IMR-90 (cell line): ENCODE data around the gene PPP1R37. TPM values are rescaled to one million over a fixed set of nuclear protein-coding genes. Genes with fewer than 3 reads are reported as not detected.

Source experiments
- ATAC-seq: fragments of 200-7000 bp; cut with Tn5 transposase; 2 replicates; pipeline ENCODE4 v1.9.1; 2020; ENCODE audit warnings: low read depth, mild to moderate bottlenecking, moderate library complexity
- BruUV-seq: library from RNA; stranded (reverse); fragments of 400-500 nt; replicated peaks from 2 replicates; lab custom pipeline; 2021; lab: Mats Ljungman, UMichigan
- CTCF ChIA-PET: fragments of 300-600 bp; formaldehyde crosslinking; extraction: SDS; loops from one replicate; lab custom pipeline; 2021; ENCODE audit warnings: antibody characterized with exemption; lab: Yijun Ruan, JAX
- POLR2A ChIA-PET: fragments of 300-600 bp; sonication (Branson Sonifier 250); formaldehyde crosslinking; loops from one replicate; lab custom pipeline; 2022; ENCODE audit warnings: antibody characterized with exemption; ENCODE audit not compliant: unreplicated experiment; lab: Charles Lee
- DNase-seq: peaks from one replicate; pipeline ENCODE4 v3.0.0; 2013
- H2AFZ ChIP-seq: replicated peaks from 2 replicates; pipeline ENCODE3; 2013; ENCODE audit warnings: low read length, mild to moderate bottlenecking; ENCODE audit not compliant: poor library complexity
- H2AK5ac ChIP-seq: 2 replicates; pipeline ENCODE4 v1.6.1; 2013; ENCODE audit warnings: low read depth, low read length, inconsistent platforms
- H2AK9ac ChIP-seq: replicated peaks from 2 replicates; pipeline ENCODE3; 2013; ENCODE audit warnings: mild to moderate bottlenecking, low read depth, low read length, moderate library complexity; ENCODE audit not compliant: poor library complexity
- H2BK120ac ChIP-seq: 2 replicates; pipeline ENCODE4 v1.6.1; 2013; ENCODE audit warnings: low read depth, low read length, inconsistent platforms
- H2BK15ac ChIP-seq: 3 replicates; pipeline ENCODE4 v1.6.1; 2013; ENCODE audit warnings: low read depth, low read length, inconsistent platforms
- H2BK20ac ChIP-seq: 2 replicates; pipeline ENCODE4 v1.6.1; 2013; ENCODE audit warnings: low read depth, mild to moderate bottlenecking, inconsistent platforms, low read length, moderate library complexity
- H2BK5ac ChIP-seq: 2 replicates; pipeline ENCODE4 v1.6.1; 2013; ENCODE audit warnings: mild to moderate bottlenecking, low read depth, low read length, inconsistent platforms; ENCODE audit not compliant: poor library complexity, severe bottlenecking
- H3K14ac ChIP-seq: replicated peaks from 2 replicates; pipeline ENCODE4 v1.6.1; 2013; ENCODE audit warnings: low read depth, low read length, inconsistent platforms
- H3K18ac ChIP-seq: 2 replicates; pipeline ENCODE4 v1.6.1; 2013; ENCODE audit warnings: low read depth, low read length, control low read depth
- H3K23ac ChIP-seq: 2 replicates; pipeline ENCODE4 v1.6.1; 2013; ENCODE audit warnings: low read depth, low read length, inconsistent platforms
- H3K27ac ChIP-seq: 2 replicates; pipeline ENCODE4 v1.5.1; 2013; ENCODE audit warnings: mild to moderate bottlenecking, control low read depth, low read length; ENCODE audit not compliant: insufficient read depth
- H3K27me3 ChIP-seq: 2 replicates; pipeline ENCODE4 v1.6.1; 2013; ENCODE audit warnings: low read length; ENCODE audit not compliant: control insufficient read depth, insufficient read depth
- H3K36me3 ChIP-seq: 2 replicates; pipeline ENCODE4 v1.6.1; 2013; ENCODE audit warnings: low read length, mixed read lengths; ENCODE audit not compliant: control insufficient read depth, insufficient read depth
- H3K4ac ChIP-seq: 2 replicates; pipeline ENCODE4 v1.6.1; 2013; ENCODE audit warnings: low read depth, low read length, inconsistent platforms
- H3K4me1 ChIP-seq: 2 replicates; pipeline ENCODE4 v1.6.1; 2013; ENCODE audit warnings: low read length, mixed read lengths; ENCODE audit not compliant: control insufficient read depth, insufficient read depth
- H3K4me2 ChIP-seq: 2 replicates; pipeline ENCODE4 v1.6.1; 2013; ENCODE audit warnings: low read depth, mild to moderate bottlenecking, control low read depth, low read length, moderate library complexity
- H3K4me3 ChIP-seq: 2 replicates; pipeline ENCODE4 v1.5.1; 2013; ENCODE audit warnings: low read depth, mild to moderate bottlenecking, control low read depth, low read length, moderate library complexity; ENCODE audit not compliant: insufficient read depth
- H3K56ac ChIP-seq: 2 replicates; pipeline ENCODE4 v1.6.1; 2013; ENCODE audit warnings: low read length, inconsistent platforms; ENCODE audit not compliant: insufficient read depth; ENCODE audit errors: extremely low read depth
- H3K79me1 ChIP-seq, 2 experiments: 2 replicates each; pipeline ENCODE4 v1.6.1; 2013; ENCODE audit warnings: low read length in 2 of 2, inconsistent platforms in 1 of 2, low read depth in 1 of 2
- H3K9ac ChIP-seq: 2 replicates; pipeline ENCODE4 v1.6.1; 2013; ENCODE audit warnings: low read depth, low read length, control low read depth
- H3K9me1 ChIP-seq: 2 replicates; pipeline ENCODE4 v1.6.1; 2013; ENCODE audit warnings: low read length, inconsistent platforms; ENCODE audit not compliant: insufficient read depth
- H3K9me3 ChIP-seq: 2 replicates; pipeline ENCODE4 v1.6.1; 2013; ENCODE audit warnings: low read length; ENCODE audit not compliant: control insufficient read depth, insufficient read depth
- H4K20me1 ChIP-seq: 2 replicates; pipeline ENCODE4 v1.6.1; 2013; ENCODE audit warnings: low read length, inconsistent platforms; ENCODE audit not compliant: insufficient read depth
- H4K5ac ChIP-seq: 2 replicates; pipeline ENCODE4 v1.6.1; 2013; ENCODE audit warnings: mild to moderate bottlenecking, low read depth, low read length, control low read depth
- H4K8ac ChIP-seq, 2 experiments: 2 replicates each; pipeline ENCODE4 v1.6.1; 2013; ENCODE audit warnings: low read depth in 2 of 2, low read length in 2 of 2, control low read depth in 1 of 2, inconsistent platforms in 1 of 2
- H4K91ac ChIP-seq: 2 replicates; pipeline ENCODE4 v1.6.1; 2013; ENCODE audit warnings: low read depth, low read length, inconsistent platforms; ENCODE audit not compliant: insufficient read depth
- BHLHE40 ChIP-seq: fragments of 150-350 bp; IDR thresholded peaks from 2 replicates; pipeline ENCODE4 v1.6.1; 2016; ENCODE audit warnings: mild to moderate bottlenecking, low read depth, low read length
- CHD1 ChIP-seq: IDR thresholded peaks from 2 replicates; pipeline ENCODE4 v1.6.1; 2012; ENCODE audit warnings: low read depth, low read length, improper control_type of control experiment
- ELK1 ChIP-seq: fragments of 150-350 bp; IDR thresholded peaks from 2 replicates; pipeline ENCODE4 v1.6.1; 2016; ENCODE audit warnings: low read depth, mild to moderate bottlenecking, low read length, moderate library complexity, borderline replicate concordance
- FOS ChIP-seq: fragments of 150-350 bp; IDR thresholded peaks from 2 replicates; pipeline ENCODE4 v1.6.1; 2016; ENCODE audit warnings: low read depth, low read length
- MAFK ChIP-seq: IDR thresholded peaks from 2 replicates; pipeline ENCODE4 v1.6.1; 2012; ENCODE audit warnings: low read depth, low read length, improper control_type of control experiment
- MAZ ChIP-seq: IDR thresholded peaks from 2 replicates; pipeline ENCODE4 v1.6.1; 2012; ENCODE audit warnings: low read depth, mild to moderate bottlenecking, low read length, improper control_type of control experiment, moderate library complexity, borderline replicate concordance
- MXI1 ChIP-seq: IDR thresholded peaks from 2 replicates; pipeline ENCODE4 v1.6.1; 2012; ENCODE audit warnings: low read depth, mild to moderate bottlenecking, low read length, moderate library complexity, borderline replicate concordance
- NFE2L2 ChIP-seq: fragments of 150-350 bp; IDR thresholded peaks from 2 replicates; pipeline ENCODE4 v1.6.1; 2016; ENCODE audit warnings: low read depth, mild to moderate bottlenecking, low read length
- POLR2A ChIP-seq: IDR thresholded peaks from 2 replicates; pipeline ENCODE4 v1.6.1; 2012; ENCODE audit warnings: mild to moderate bottlenecking, low read depth, low read length
- RAD21 ChIP-seq: IDR thresholded peaks from 2 replicates; pipeline ENCODE4 v1.6.1; 2012; ENCODE audit warnings: low read length, improper control_type of control experiment
- RCOR1 ChIP-seq: IDR thresholded peaks from 2 replicates; pipeline ENCODE4 v1.6.1; 2012; ENCODE audit warnings: mild to moderate bottlenecking, low read length, improper control_type of control experiment; ENCODE audit not compliant: insufficient replicate concordance
- RFX5 ChIP-seq: IDR thresholded peaks from 2 replicates; pipeline ENCODE4 v1.8.0; 2012; ENCODE audit warnings: low read depth, mild to moderate bottlenecking, low read length, moderate library complexity
- SMC3 ChIP-seq: fragments of 150-350 bp; IDR thresholded peaks from 2 replicates; pipeline ENCODE4 v1.6.1; 2016; ENCODE audit warnings: low read depth, mild to moderate bottlenecking, antibody characterized with exemption, low read length, moderate library complexity
- WGBS, 2 experiments: methylation state at CpG; one replicate each; pipeline versions ENCODE4 v1.1.5 to v1.1.7; 2013; ENCODE audit warnings: missing lambda C conversion rate in 2 of 2; ENCODE audit not compliant: insufficient read length in 1 of 2; ENCODE audit errors: extremely low coverage in 2 of 2; 5-methylcytosine and 5-hydroxymethylcytosine counted together
- dilution Hi-C: fragments of 300-500 bp; cut with HindIII; formaldehyde crosslinking; loops from one replicate; pipeline ENCODE4 v1.14.3; 2018; ENCODE audit warnings: low sequenced_read_pairs; ENCODE audit not compliant: unreplicated experiment
- in situ Hi-C: fragments of 300-500 bp; cut with MboI; formaldehyde crosslinking; loops from 3 replicates; pipeline ENCODE4 v1.14.3; 2019; ENCODE audit warnings: low sequenced_read_pairs, inconsistent platforms, mixed read lengths
- intact Hi-C: fragments of 100-400 bp; cut with micrococcal nuclease; formaldehyde crosslinking; loops from 2 replicates; pipeline ENCODE4 v1.10.0; 2022
- polyA plus RNA-seq, 3 experiments: library from polyadenylated mRNA; depleted of rRNA; stranded (reverse); fragments of >200 nt; gene quantifications; 2 replicates each; pipeline ENCODE4 v1.2.3, GENCODE V29; 2012; ENCODE audit warnings: low replicate concordance in 1 of 3
- total RNA-seq: library from RNA; depleted of rRNA; stranded (reverse); fragments of >200 nt; gene quantifications from 2 replicates; pipeline ENCODE4 v1.2.3, GENCODE V29; 2012
- TF ChIP-seq, protein P1 (sequence below): fragments of 150-350 bp; IDR thresholded peaks from 2 replicates; pipeline ENCODE4 v1.6.1; 2017; ENCODE audit warnings: mild to moderate bottlenecking, antibody characterized with exemption, low read length, low read depth
- TF ChIP-seq, protein P2 (sequence below): conservative IDR thresholded peaks from 2 replicates; pipeline ENCODE4 v1.5.1; 2012; ENCODE audit warnings: mild to moderate bottlenecking, low read depth, low read length, improper control_type of control experiment

Gene PPP1R37
- total and polyA plus RNA-seq, 2 of the 4 experiments (the other 2 are of a cell fraction) = 13.1 to 18.5 TPM

DNA sequence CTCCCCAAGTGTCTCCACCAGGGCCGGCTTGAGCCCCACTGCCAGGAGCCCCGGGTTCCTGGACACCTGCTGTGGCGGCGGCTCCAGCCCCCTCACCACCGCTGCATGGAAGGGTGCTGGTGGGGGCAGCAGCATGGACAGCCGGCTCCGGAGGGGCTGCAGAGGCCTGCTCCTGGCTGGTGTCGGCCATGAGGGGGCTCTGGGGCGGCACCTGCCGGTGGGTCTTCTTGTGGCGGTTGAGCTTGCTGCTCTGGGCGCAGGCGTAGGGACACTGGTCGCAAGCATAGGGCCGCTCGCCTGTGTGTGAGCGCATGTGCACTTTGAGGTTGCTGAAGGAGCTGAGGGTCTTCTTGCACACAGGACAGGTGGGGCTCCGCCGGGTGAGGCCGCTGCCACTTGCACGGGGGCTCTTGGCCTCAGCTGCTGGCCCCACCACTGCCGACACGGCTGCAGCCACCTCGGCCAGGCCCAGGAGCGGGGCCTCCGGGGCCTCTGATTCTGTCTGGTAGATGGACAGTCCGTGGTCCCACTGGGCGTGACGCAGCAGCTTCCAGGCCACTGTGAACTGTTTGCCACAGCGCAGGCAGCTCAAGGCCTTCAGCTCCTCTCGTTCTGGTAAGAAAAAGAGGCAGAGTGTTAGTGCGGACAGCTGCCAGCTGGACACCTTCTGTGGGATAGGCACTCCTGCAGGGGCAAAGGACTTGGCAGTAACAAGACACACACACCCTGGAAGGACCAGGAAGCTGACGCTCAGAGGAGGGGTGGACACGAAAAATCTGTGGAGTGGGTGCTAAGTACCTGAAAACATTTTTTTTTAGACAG lies 20.8 kb upstream of the PPP1R37 start:
- no peak overlapping the region for H3K27ac ChIP-seq
- no peak overlapping the region for H2BK20ac ChIP-seq
- no peak overlapping the region for H3K56ac ChIP-seq
- CTCF ChIA-PET = no interaction called here
- no peak overlapping the region for H4K91ac ChIP-seq
- no peak overlapping the region for H3K4ac ChIP-seq
- no peak overlapping the region for H3K4me3 ChIP-seq
- no peak overlapping the region for H2BK120ac ChIP-seq
- no peak overlapping the region for H2AK5ac ChIP-seq
- POLR2A ChIA-PET = no interaction called here
- no peak overlapping the region for H3K9ac ChIP-seq
- intact Hi-C loops (no loop called here), in situ Hi-C loops (no loop called here), dilution Hi-C loops (no loop called here)
- no peaks in the 10 kb centered on the region for H4K20me1 ChIP-seq
- no peak overlapping the region for H2BK15ac ChIP-seq
- H2BK5ac ChIP-seq = no peak overlapping the region
- H4K5ac ChIP-seq = no peak overlapping the region
- H3K36me3 ChIP-seq = peaks cover 39% of the 10 kb centered on the region
- H3K23ac ChIP-seq = no peak overlapping the region
- H3K14ac ChIP-seq = no peak overlapping the region
- H3K79me1 ChIP-seq = no peaks in the 10 kb centered on the region
- no peaks in the 10 kb centered on the region for H3K9me3 ChIP-seq
- BruUV-seq = no TSS peak
- DNase-seq (no peak), ATAC-seq (no peak)
- H2AFZ ChIP-seq = no peak overlapping the region
- H3K18ac ChIP-seq = no peak overlapping the region
- H3K27me3 ChIP-seq = no peaks in the 10 kb centered on the region
- no peak overlapping the region for H3K4me2 ChIP-seq
- whole genome bisulfite sequencing, 2 experiments = 83% methylated on average over 11 of the region's 34 CpGs; no CpG with 5 or more reads in 1 of the 2 experiments
- H2AK9ac ChIP-seq = no peak overlapping the region
- H3K4me1 ChIP-seq = no peaks in the 10 kb centered on the region
- H4K8ac ChIP-seq = no peak overlapping the region
- H3K9me1 ChIP-seq = no peaks in the 10 kb centered on the region; the same call in 1 of the 2 replicates
- no peak for TF ChIP-seq NFE2L2
- TF ChIP-seq, protein P1, sequence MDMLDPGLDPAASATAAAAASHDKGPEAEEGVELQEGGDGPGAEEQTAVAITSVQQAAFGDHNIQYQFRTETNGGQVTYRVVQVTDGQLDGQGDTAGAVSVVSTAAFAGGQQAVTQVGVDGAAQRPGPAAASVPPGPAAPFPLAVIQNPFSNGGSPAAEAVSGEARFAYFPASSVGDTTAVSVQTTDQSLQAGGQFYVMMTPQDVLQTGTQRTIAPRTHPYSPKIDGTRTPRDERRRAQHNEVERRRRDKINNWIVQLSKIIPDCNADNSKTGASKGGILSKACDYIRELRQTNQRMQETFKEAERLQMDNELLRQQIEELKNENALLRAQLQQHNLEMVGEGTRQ = no peak
- no peak for TF ChIP-seq RCOR1
- TF ChIP-seq RFX5 = no peak
- TF ChIP-seq MAFK = no peak
- TF ChIP-seq MAZ = no peak
- TF ChIP-seq FOS = no peak
- no peak for TF ChIP-seq CHD1
- TF ChIP-seq ELK1 = no peak
- no peak for TF ChIP-seq POLR2A
- no peak for TF ChIP-seq RAD21
- TF ChIP-seq BHLHE40 = no peak
- TF ChIP-seq SMC3 = no peak
- TF ChIP-seq, protein P2, sequence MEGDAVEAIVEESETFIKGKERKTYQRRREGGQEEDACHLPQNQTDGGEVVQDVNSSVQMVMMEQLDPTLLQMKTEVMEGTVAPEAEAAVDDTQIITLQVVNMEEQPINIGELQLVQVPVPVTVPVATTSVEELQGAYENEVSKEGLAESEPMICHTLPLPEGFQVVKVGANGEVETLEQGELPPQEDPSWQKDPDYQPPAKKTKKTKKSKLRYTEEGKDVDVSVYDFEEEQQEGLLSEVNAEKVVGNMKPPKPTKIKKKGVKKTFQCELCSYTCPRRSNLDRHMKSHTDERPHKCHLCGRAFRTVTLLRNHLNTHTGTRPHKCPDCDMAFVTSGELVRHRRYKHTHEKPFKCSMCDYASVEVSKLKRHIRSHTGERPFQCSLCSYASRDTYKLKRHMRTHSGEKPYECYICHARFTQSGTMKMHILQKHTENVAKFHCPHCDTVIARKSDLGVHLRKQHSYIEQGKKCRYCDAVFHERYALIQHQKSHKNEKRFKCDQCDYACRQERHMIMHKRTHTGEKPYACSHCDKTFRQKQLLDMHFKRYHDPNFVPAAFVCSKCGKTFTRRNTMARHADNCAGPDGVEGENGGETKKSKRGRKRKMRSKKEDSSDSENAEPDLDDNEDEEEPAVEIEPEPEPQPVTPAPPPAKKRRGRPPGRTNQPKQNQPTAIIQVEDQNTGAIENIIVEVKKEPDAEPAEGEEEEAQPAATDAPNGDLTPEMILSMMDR = no peak
- no peak for TF ChIP-seq MXI1
